Neuronal stem cell (in vitro differentiated cells): ENCODE measurements around the gene TFPT.
A peak's percentile ranks its signal among the peaks of the same experiment; 100 is the strongest.

Source experiments
- DNase-seq: peaks from one replicate; pipeline ENCODE4 v3.0.0-alpha.2; 2013; ENCODE audit warnings: low spot score
- H2AFZ ChIP-seq: one replicate; pipeline ENCODE4 v1.6.1; 2013; ENCODE audit warnings: mild to moderate bottlenecking, low read length, inconsistent platforms
- H2AK5ac ChIP-seq: 2 replicates; pipeline ENCODE4 v1.6.1; 2013; ENCODE audit warnings: low read depth, mild to moderate bottlenecking, inconsistent platforms, low read length, moderate library complexity, mixed read lengths
- H2BK120ac ChIP-seq: 2 replicates; pipeline ENCODE4 v1.6.1; 2013; ENCODE audit warnings: low read depth, mild to moderate bottlenecking, inconsistent platforms, low read length, moderate library complexity, mixed read lengths
- H2BK12ac ChIP-seq: one replicate; pipeline ENCODE4 v1.6.1; 2013; ENCODE audit warnings: low read length, inconsistent platforms
- H2BK15ac ChIP-seq: 2 replicates; pipeline ENCODE4 v1.6.1; 2013; ENCODE audit warnings: mild to moderate bottlenecking, low read length, inconsistent platforms, mixed read lengths
- H2BK5ac ChIP-seq: one replicate; pipeline ENCODE4 v1.6.1; 2013; ENCODE audit warnings: inconsistent platforms, mild to moderate bottlenecking, low read length, moderate library complexity
- H3K14ac ChIP-seq: one replicate; pipeline ENCODE4 v1.6.1; 2013; ENCODE audit warnings: low read length, inconsistent platforms
- H3K18ac ChIP-seq: 2 replicates; pipeline ENCODE4 v1.6.1; 2013; ENCODE audit warnings: low read length, inconsistent platforms
- H3K23ac ChIP-seq: 2 replicates; pipeline ENCODE4 v1.6.1; 2013; ENCODE audit warnings: low read depth, mild to moderate bottlenecking, mixed read lengths, low read length, inconsistent platforms; ENCODE audit not compliant: poor library complexity
- H3K27ac ChIP-seq: replicated peaks from 3 replicates; pipeline ENCODE4 v1.5.1; 2013; ENCODE audit warnings: low read length, inconsistent platforms
- H3K27me3 ChIP-seq, 3 experiments: 2 replicates each; pipeline ENCODE4 v1.6.1; 2013; ENCODE audit warnings: low read length in 3 of 3, mild to moderate bottlenecking in 2 of 3, inconsistent platforms in 1 of 3, low read depth in 1 of 3, mixed read lengths in 1 of 3, moderate library complexity in 1 of 3; ENCODE audit not compliant: control insufficient read depth in 3 of 3, insufficient read depth in 3 of 3
- H3K36me3 ChIP-seq, 2 donors: replicated peaks in 1 of 2; 2 replicates each; pipeline ENCODE4 v1.6.1; 2013; ENCODE audit warnings: low read length in 2 of 2; ENCODE audit not compliant: control insufficient read depth in 2 of 2, insufficient read depth in 2 of 2
- H3K4ac ChIP-seq: 2 replicates; pipeline ENCODE4 v1.6.1; 2013; ENCODE audit warnings: inconsistent platforms, mild to moderate bottlenecking, low read length, moderate library complexity
- H3K4me1 ChIP-seq, 2 donors: 1 replicate in 1 of 2; 2 replicates in 1 of 2; pipeline ENCODE4 v1.6.1; 2013; ENCODE audit warnings: low read length in 2 of 2, low read depth in 1 of 2; ENCODE audit not compliant: control insufficient read depth in 2 of 2, insufficient read depth in 1 of 2
- H3K4me2 ChIP-seq: one replicate; pipeline ENCODE4 v1.6.1; 2013; ENCODE audit warnings: mild to moderate bottlenecking, low read length, inconsistent platforms; ENCODE audit not compliant: insufficient read depth, poor library complexity, severe bottlenecking
- H3K4me3 ChIP-seq, 2 donors: 2 replicates each; pipeline ENCODE4 v1.5.1; 2013; ENCODE audit warnings: low read length in 2 of 2, mild to moderate bottlenecking in 2 of 2, inconsistent platforms in 1 of 2, moderate library complexity in 1 of 2
- H3K79me1 ChIP-seq: one replicate; pipeline ENCODE4 v1.6.1; 2013; ENCODE audit warnings: low read depth, mild to moderate bottlenecking, inconsistent platforms, low read length, moderate library complexity
- H3K9ac ChIP-seq: one replicate; pipeline ENCODE4 v1.6.1; 2013; ENCODE audit warnings: mild to moderate bottlenecking, low read depth, low read length, inconsistent platforms; ENCODE audit not compliant: poor library complexity
- H3K9me3 ChIP-seq, 2 donors: replicated peaks in 1 of 2; 2 replicates each; pipeline versions ENCODE3 to v1.6.1; 2013; ENCODE audit warnings: low read length in 2 of 2, mild to moderate bottlenecking in 2 of 2, inconsistent platforms in 1 of 2, low read depth in 1 of 2, mixed read lengths in 1 of 2, moderate library complexity in 1 of 2; ENCODE audit not compliant: control insufficient read depth in 2 of 2, insufficient read depth in 1 of 2
- H4K8ac ChIP-seq: one replicate; pipeline ENCODE4 v1.6.1; 2013; ENCODE audit warnings: low read depth, mild to moderate bottlenecking, inconsistent platforms, low read length, moderate library complexity
- H4K91ac ChIP-seq: one replicate; pipeline ENCODE4 v1.6.1; 2013; ENCODE audit warnings: low read length, low read depth, mild to moderate bottlenecking, inconsistent platforms; ENCODE audit not compliant: poor library complexity
- WGBS, 2 donors: extraction: QIAGEN DNeasy Blood & Tissue Kit; methylation state at CpG; one replicate each; pipeline ENCODE4 v1.1.7; 2013; ENCODE audit warnings: missing lambda C conversion rate in 2 of 2, mixed read lengths in 1 of 2; ENCODE audit not compliant: insufficient read length in 2 of 2, insufficient replicate concordance in 1 of 2; ENCODE audit errors: extremely low coverage in 2 of 2; 5-methylcytosine and 5-hydroxymethylcytosine counted together

TFPT gene

GRCh38 chr19:54159352-54160181 is 44.1 kb upstream of the TFPT start, which contains the start of gene LENG1:
Gene LENG1, minus strand, starts transcription at chr19:54159721. Its CDS starts 26 bp downstream, at chr19:54159695.
- Histone ChIP-seq H3K9me3 (peaks cover 8 to 15% of the 10 kb centered on the region in 2 donors), H3K27me3 (peaks cover 0 to 2% (median 0%) of the 10 kb centered on the region in 3 experiments), H3K18ac (peak within 1 kb of the TSS; percentile 96), H3K4me2 (peak within 1 kb of the TSS; percentile 85), H2BK120ac (no peak within 1 kb of the TSS), H2BK12ac (no peak within 1 kb of the TSS), H3K4me1 (peaks cover 12 to 14% of the 10 kb centered on the region in 2 donors), H3K36me3 (peaks cover 25 to 41% of the 10 kb centered on the region in 2 donors), H2AK5ac (peak within 1 kb of the TSS; percentile 58), H3K79me1 (no peaks in the 10 kb centered on the region), H2BK5ac (no peak within 1 kb of the TSS), H3K27ac (peak within 1 kb of the TSS; percentile 84), H4K8ac (no peak within 1 kb of the TSS), H2AFZ (peak within 1 kb of the TSS; percentile 91), H4K91ac (no peak within 1 kb of the TSS), H3K4me3 (peak within 1 kb of the TSS; percentile 62 to 92), H2BK15ac (peak within 1 kb of the TSS; percentile 10), H3K14ac (no peak within 1 kb of the TSS), H3K4ac (no peak within 1 kb of the TSS), H3K9ac (peak within 1 kb of the TSS; percentile 86), H3K23ac (peak within 1 kb of the TSS; percentile 48)
- peak; percentile 100 for DNase-seq
- WGBS, 2 donors: no CpG with 5 or more reads among the region's 72 CpGs

- H3K4me3 ChIP-seq: peak overlapping the region; percentile 62 to 92
- no peak overlapping the region for H3K18ac ChIP-seq
- peaks cover 29 to 48% of the 10 kb centered on the region in 2 donors for H3K36me3 ChIP-seq
- peak overlapping the region; percentile 85 for H3K9ac ChIP-seq
- H3K23ac ChIP-seq: peak overlapping the region; percentile 29
- no peak overlapping the region for H2BK5ac ChIP-seq
- no peak overlapping the region for H2BK12ac ChIP-seq
- no peak overlapping the region for H4K8ac ChIP-seq
- WGBS, 2 donors: no CpG with 5 or more reads among the region's 19 CpGs
- no peak overlapping the region for H2BK120ac ChIP-seq
- H2AFZ ChIP-seq: peak overlapping the region; percentile 91
- no peak overlapping the region for H3K14ac ChIP-seq
- H3K9me3 ChIP-seq: peaks cover 4 to 9% of the 10 kb centered on the region in 2 donors
- H3K4me2 ChIP-seq: peak overlapping the region; percentile 69
- H2AK5ac ChIP-seq: peak overlapping the region; percentile 13
- H2BK15ac ChIP-seq: no peak overlapping the region
- H3K27me3 ChIP-seq: no peaks in the 10 kb centered on the region
- DNase-seq: no peak
- peaks cover 12 to 14% of the 10 kb centered on the region in 2 donors for H3K4me1 ChIP-seq
- H3K79me1 ChIP-seq: no peaks in the 10 kb centered on the region
- H3K27ac ChIP-seq: no peak overlapping the region
- H4K91ac ChIP-seq: no peak overlapping the region
- no peak overlapping the region for H3K4ac ChIP-seq
These were observed 43.4 kb upstream of the TFPT start for GRCh38 chr19:54158812-54159351.

- H3K4me1 ChIP-seq: peaks cover 12 to 14% of the 10 kb centered on the region in 2 donors
- H2BK12ac ChIP-seq: no peak overlapping the region
- H2BK15ac ChIP-seq: no peak overlapping the region
- no peaks in the 10 kb centered on the region for H3K27me3 ChIP-seq
- H3K4ac ChIP-seq: no peak overlapping the region
- H2BK120ac ChIP-seq: no peak overlapping the region
- no peak overlapping the region for H4K91ac ChIP-seq
- no peak for DNase-seq
- H2AFZ ChIP-seq: no peak overlapping the region
- H3K4me2 ChIP-seq: no peak overlapping the region
- no peak overlapping the region for H3K27ac ChIP-seq
- WGBS, 2 donors: no CpG with 5 or more reads among the region's 3 CpGs
- H2BK5ac ChIP-seq: no peak overlapping the region
- H3K9me3 ChIP-seq: no peaks in the 10 kb centered on the region
- H3K18ac ChIP-seq: no peak overlapping the region
- no peak overlapping the region for H3K4me3 ChIP-seq
- H3K36me3 ChIP-seq: peaks cover 45 to 64% of the 10 kb centered on the region in 2 donors
- no peak overlapping the region for H2AK5ac ChIP-seq
- H3K23ac ChIP-seq: no peak overlapping the region
- H4K8ac ChIP-seq: no peak overlapping the region
- no peak overlapping the region for H3K9ac ChIP-seq
- peaks cover 1% of the 10 kb centered on the region for H3K79me1 ChIP-seq
- no peak overlapping the region for H3K14ac ChIP-seq
These were observed 41.5 kb upstream of the TFPT start for GRCh38 chr19:54156953-54157352.

GRCh38 chr19:54156490-54156889 is 41.0 kb upstream of the TFPT start:
- no peak overlapping the region for H3K14ac ChIP-seq
- no peaks in the 10 kb centered on the region for H3K9me3 ChIP-seq
- no peak overlapping the region for H2BK5ac ChIP-seq
- no peak for DNase-seq
- H3K4me2 ChIP-seq: no peak overlapping the region
- H3K23ac ChIP-seq: no peak overlapping the region
- no peak overlapping the region for H2BK12ac ChIP-seq
- H3K36me3 ChIP-seq: peaks cover 50 to 68% of the 10 kb centered on the region in 2 donors
- no peak overlapping the region for H4K8ac ChIP-seq
- no CpG with 5 or more reads among the region's 11 CpGs for whole genome bisulfite sequencing, 2 donors
- H3K9ac ChIP-seq: no peak overlapping the region
- H3K27me3 ChIP-seq: no peaks in the 10 kb centered on the region
- H3K4me1 ChIP-seq: peaks cover 12 to 14% of the 10 kb centered on the region in 2 donors
- H2AFZ ChIP-seq: no peak overlapping the region
- no peak overlapping the region for H3K4me3 ChIP-seq
- H4K91ac ChIP-seq: no peak overlapping the region
- no peak overlapping the region for H3K27ac ChIP-seq
- H2BK15ac ChIP-seq: no peak overlapping the region
- H2BK120ac ChIP-seq: no peak overlapping the region
- H3K79me1 ChIP-seq: peaks cover 2% of the 10 kb centered on the region
- H3K4ac ChIP-seq: no peak overlapping the region
- no peak overlapping the region for H2AK5ac ChIP-seq
- no peak overlapping the region for H3K18ac ChIP-seq
